ENCODE data around the gene ENOX2.

The ENOX2 gene

DNA sequence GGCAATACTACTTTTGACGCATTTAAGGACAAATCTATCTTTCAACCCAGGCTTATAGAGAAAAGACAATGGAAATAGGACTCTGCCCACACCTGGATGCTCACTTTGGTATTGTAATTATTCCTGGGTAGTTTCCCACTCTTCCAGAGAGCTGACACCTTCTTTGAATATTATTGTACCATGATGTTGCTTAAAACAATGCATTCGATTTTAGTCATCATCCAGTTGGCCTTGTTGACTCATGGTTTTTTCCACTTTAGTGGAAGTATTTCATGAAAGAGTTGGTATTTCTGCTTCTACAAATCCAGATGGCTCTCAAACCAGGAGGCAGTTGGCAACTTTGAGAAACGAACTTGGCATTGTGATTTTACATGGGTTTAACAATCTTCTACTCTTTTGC, 124.2 kb downstream of the ENOX2 start:
- TF ChIP-seq, protein P1, sequence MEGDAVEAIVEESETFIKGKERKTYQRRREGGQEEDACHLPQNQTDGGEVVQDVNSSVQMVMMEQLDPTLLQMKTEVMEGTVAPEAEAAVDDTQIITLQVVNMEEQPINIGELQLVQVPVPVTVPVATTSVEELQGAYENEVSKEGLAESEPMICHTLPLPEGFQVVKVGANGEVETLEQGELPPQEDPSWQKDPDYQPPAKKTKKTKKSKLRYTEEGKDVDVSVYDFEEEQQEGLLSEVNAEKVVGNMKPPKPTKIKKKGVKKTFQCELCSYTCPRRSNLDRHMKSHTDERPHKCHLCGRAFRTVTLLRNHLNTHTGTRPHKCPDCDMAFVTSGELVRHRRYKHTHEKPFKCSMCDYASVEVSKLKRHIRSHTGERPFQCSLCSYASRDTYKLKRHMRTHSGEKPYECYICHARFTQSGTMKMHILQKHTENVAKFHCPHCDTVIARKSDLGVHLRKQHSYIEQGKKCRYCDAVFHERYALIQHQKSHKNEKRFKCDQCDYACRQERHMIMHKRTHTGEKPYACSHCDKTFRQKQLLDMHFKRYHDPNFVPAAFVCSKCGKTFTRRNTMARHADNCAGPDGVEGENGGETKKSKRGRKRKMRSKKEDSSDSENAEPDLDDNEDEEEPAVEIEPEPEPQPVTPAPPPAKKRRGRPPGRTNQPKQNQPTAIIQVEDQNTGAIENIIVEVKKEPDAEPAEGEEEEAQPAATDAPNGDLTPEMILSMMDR (IDR thresholded peaks at IDR 0.05; ENCODE audit: borderline replicate concordance, insufficient read depth, low read depth, low read length): no peak
- H3K4me3 ChIP-seq (ENCODE audit: low read depth, low read length): no peak overlapping the region

DNA sequence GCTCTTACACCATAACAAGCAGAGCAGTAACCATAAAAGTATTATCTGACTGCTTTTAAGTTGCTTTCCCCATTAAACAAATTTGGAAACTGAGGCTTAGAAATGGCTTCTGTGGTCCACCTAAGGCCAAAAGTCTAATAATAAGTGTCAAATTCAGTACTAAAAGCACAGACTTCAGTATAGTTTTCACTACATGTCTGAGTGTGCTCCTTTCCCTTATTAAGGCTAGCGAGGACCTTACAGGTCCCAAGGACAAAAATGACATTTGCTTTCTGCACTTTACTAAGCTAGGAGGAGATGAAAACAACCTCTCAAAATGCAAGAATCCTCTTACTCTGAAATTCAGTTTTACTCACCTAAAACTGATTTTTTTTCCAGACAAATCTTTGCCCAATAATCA, 127.2 kb downstream of the ENOX2 start:
- TF ChIP-seq, protein P1 (IDR thresholded peaks at IDR 0.05; ENCODE audit: borderline replicate concordance, insufficient read depth, low read depth, low read length): no peak
- no peak overlapping the region for H3K4me3 ChIP-seq (ENCODE audit: low read depth, low read length)

DNA sequence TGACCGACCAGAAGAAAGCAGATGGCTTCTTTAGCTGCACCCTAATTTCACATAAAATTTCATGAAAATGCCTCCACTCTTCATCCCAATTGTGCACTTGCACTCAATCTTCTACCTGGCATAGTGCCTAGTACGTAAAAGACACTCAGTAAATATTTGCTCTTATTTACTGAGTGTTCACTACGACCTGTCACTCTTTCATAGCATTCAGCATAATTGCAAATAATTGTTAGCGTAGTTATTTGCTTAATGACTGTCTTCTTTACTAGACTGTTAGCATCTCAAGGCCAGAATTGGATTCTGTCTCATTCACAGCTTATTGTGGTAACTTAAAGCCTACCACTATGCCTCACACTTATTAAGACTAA, 130.2 kb downstream of the ENOX2 start:
- H3K4me3 ChIP-seq (ENCODE audit: low read depth, low read length): no peak overlapping the region
- TF ChIP-seq, protein P1 (IDR thresholded peaks at IDR 0.05; ENCODE audit: borderline replicate concordance, insufficient read depth, low read depth, low read length): no peak

DNA sequence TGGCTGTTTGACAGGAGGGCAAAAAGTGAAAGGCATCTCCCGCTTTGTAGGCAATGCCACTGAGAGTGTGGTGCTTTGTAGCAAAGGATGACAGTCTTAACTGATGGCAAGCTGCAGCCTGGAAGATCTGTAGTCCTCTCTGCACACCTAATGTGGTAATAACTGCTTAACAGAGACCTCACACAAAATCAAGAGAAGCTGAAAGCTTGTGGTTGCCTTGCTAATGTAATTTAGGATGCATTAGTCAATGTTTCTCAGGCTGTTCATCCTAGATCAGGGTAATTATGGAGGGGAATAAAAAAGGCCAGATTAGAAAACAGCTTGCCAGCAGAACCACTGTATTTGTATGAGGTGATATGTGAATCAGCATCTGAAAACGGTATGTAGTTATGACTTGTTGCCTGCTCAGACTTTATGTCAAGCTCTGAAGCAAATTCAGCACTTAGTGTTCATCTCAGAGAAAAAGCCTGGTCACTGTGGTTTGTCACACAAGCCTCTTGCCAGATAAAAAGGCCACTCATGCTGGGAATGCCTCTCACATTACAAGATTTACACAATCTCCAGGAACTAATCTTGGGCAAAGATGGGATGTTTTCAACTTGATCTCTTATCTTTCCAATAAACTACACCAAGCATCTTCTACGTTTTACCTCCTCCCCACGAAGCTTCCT, 130.8 kb downstream of the ENOX2 start:
- TF ChIP-seq, protein P1 (IDR thresholded peaks at IDR 0.05; ENCODE audit: borderline replicate concordance, insufficient read depth, low read depth, low read length): no peak
- H3K4me3 ChIP-seq (ENCODE audit: low read depth, low read length): no peak overlapping the region

DNA sequence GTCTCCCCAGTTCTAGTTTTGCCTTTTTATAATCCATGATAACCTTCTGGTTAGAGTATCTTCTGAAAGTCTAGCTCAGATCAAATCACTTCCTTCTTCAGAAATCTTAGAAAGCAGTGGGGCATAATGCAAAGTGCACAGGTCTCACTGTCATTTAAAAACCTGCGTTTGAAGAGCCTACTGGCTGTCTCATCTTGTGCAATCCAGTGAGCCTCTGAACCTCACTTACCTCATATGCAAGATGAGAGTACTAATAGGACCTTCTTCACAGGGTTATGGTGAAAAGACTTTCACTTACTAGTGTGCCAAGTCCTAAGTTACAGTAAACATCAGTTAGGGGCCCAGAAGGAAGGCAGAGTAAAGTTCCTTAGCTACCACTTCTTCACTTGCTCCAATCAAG, 131.4 kb downstream of the ENOX2 start:
- TF ChIP-seq, protein P1 (IDR thresholded peaks at IDR 0.05; ENCODE audit: borderline replicate concordance, insufficient read depth, low read depth, low read length): no peak
- no peak overlapping the region for H3K4me3 ChIP-seq (ENCODE audit: low read depth, low read length)

DNA sequence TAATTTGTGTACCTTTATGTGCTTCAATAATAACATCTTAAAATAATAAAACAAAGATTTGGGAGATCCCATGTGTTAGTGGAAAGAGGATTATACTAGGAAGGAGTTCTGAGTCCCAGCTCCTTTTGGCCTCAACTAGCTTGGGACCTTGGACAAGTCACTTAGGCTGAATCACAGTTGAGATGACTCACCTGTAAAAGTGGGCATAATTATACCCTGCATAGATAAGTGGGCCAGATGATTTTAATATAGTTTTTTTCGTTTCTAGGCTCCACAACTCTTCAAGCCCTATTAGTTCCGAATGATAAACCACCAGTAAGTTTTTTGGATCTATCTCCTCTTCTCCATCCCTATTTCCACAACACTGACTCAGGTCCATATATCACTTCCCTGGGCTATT, 131.8 kb downstream of the ENOX2 start:
- TF ChIP-seq, protein P1 (IDR thresholded peaks at IDR 0.05; ENCODE audit: borderline replicate concordance, insufficient read depth, low read depth, low read length): no peak
- H3K4me3 ChIP-seq (ENCODE audit: low read depth, low read length): no peak overlapping the region

DNA sequence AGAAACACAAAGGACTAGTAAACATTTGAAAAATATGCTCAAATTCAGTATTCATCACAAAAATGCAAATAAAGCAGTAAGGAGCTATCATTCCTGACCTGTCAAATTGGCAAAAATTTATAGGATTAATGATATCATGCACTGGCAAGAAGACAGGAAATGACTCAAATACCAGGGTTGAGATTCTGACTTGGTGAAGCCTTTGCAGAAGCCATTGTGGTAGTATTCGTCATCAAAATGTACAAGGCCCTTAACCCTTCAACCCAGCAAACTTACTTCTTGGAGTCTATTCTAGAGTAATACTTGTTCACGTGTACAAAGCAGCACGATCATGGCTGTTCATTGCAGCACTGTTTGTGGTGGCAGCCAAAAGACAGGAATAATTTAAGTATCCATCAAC, 132.4 kb downstream of the ENOX2 start:
- TF ChIP-seq, protein P1 (IDR thresholded peaks at IDR 0.05; ENCODE audit: borderline replicate concordance, insufficient read depth, low read depth, low read length): no peak
- H3K4me3 ChIP-seq (ENCODE audit: low read depth, low read length): no peak overlapping the region

Measured in GM12875 (cell line).